ENCODE measurements around the gene KREMEN1.

Gene KREMEN1

DNA sequence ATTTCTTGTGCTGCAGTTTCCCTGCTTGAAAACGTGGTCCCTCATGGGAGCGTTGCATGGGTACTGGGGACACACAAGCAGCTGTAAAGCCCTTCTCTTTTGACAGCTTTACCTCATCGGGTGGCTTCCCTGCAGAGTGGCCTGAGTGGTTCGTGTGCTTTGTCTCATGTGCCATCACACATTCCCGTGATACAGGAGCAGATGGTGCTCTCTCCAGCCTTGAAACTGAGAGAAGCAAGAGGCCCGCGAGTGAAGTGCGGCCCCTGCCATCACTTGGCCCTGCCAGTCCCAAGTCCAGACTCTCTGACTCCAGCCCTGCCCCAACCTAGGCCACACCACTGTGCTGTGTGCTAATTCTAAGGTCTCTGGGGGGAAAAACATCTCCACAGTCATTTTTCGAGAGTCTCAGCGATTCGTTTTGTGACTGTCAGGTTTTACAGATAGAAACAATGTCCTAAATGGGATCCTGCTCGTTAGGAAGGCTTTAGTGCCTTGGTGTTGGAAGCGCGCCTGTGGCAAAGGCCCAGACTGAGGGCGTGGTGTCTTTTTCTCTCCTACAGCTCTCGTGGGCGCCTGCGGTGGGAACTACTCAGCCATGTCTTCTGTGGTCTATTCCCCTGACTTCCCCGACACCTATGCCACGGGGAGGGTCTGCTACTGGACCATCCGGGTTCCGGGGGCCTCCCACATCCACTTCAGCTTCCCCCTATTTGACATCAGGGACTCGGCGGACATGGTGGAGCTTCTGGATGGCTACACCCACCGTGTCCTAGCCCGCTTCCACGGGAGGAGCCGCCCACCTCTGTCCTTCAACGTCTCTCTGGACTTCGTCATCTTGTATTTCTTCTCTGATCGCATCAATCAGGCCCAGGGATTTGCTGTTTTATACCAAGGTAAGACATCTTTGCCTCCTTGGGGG, 64.2 kb downstream of the KREMEN1 start:
- no peak for DNase-seq

DNA sequence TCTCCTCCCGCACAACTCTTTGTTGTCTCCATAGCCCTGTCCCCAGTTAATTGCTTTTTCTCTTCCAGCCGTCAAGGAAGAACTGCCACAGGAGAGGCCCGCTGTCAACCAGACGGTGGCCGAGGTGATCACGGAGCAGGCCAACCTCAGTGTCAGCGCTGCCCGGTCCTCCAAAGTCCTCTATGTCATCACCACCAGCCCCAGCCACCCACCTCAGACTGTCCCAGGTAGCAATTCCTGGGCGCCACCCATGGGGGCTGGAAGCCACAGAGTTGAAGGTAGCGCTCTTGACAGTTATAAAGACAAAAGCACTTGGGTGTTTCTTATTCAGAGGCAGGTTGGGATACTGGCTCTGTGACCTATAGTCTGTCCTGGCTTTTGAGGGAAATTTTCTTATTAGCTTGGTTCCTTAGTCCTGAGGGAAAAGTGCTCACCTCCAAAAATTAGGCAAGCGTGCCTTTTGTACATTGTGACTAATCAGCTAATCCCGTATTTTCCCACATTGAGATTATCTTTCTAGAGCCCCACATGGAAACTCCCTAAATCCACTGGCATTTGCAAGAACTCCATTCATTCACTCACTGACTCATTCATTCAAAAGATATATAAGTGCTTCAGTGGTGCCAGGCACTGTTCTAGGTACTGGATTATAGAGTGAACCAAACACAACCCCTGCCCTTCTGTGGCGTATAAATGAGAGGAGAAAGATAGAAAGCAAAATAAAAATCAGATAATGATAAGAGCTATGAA, 65.9 kb downstream of the KREMEN1 start:
- DNase-seq = no peak

DNA sequence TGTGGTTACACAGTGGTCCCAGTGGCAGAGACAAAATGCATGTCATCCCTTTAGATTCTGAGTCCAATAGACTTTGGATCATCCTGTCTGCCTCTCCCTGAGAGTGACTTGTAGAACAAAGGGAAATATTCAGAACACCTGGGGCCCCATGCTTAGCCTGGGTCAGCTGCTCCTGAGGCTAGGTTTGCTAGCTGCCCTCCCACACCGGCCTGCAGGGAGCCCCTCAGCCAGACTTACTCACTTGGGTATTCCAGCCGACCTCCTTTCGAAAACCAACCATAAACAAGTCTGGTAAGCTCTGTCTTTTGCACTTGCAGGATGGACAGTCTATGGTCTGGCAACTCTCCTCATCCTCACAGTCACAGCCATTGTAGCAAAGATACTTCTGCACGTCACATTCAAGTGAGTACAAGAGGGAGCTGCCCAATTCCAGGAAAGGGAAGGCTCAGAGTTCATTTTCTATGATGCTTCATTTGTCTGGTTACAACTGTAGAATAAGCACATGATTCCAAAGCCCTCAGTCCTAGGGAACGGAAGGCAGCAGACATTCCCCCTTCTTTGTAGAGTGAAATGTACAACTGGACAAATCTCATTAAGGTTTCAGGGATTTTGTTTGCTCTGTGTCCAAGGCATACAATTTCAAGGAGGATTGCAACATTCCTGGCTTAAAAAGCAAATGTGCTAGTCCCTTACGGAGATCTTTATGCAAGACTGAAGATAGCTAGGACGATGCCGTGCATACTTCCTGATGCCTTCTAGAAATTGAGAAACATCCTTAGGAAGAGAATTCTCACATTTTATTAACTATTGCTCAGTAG, 67.3 kb downstream of the KREMEN1 start:
- DNase-seq = no peak

DNA sequence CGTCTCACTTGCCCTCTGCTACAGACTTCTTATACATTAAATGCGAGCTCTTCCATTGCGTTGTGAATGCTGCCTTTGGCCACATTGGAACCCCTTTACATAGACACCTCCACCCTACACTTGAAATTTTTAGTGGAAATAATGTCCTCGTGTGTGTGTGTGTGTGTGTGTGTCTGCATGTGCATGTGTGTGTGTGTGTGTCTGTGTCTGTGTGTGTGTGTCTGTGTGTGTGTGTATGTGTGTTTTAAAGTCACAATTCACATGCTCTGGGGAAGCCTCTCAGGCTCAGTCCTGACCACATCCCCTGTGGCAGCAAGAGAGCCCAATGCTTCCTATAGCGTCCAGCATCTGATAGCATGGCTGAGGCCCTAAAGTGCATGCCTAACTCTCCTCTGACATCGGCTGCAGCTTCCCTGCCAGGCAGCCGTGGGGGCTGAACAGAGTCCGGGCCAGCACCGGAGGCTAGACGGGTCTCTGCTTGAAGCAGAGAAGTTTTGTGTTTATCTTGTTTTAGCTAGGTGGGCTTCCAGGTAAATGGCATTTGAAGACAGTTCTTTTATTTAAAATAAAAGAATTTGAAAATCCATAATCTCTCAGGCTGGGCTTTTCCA, 68.3 kb downstream of the KREMEN1 start:
- DNase-seq = no peak

DNA sequence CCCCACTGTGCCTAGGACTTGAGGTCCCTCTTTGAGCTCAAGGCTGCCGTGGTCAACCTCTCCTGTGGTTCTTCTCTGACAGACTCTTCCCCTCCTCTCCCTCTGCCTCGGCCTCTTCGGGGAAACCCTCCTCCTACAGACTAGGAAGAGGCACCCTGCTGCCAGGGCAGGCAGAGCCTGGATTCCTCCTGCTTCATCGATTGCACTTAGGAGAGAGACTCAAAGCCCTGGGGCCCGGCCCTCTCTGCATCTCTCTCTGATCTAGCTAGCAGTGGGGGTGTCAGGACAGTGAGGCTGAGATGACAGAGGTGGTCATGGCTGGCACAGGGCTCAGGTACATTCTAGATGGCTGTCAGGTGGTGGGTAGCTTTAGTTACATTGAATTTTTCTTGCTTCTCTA, 69.3 kb downstream of the KREMEN1 start:
- no peak for DNase-seq

DNA sequence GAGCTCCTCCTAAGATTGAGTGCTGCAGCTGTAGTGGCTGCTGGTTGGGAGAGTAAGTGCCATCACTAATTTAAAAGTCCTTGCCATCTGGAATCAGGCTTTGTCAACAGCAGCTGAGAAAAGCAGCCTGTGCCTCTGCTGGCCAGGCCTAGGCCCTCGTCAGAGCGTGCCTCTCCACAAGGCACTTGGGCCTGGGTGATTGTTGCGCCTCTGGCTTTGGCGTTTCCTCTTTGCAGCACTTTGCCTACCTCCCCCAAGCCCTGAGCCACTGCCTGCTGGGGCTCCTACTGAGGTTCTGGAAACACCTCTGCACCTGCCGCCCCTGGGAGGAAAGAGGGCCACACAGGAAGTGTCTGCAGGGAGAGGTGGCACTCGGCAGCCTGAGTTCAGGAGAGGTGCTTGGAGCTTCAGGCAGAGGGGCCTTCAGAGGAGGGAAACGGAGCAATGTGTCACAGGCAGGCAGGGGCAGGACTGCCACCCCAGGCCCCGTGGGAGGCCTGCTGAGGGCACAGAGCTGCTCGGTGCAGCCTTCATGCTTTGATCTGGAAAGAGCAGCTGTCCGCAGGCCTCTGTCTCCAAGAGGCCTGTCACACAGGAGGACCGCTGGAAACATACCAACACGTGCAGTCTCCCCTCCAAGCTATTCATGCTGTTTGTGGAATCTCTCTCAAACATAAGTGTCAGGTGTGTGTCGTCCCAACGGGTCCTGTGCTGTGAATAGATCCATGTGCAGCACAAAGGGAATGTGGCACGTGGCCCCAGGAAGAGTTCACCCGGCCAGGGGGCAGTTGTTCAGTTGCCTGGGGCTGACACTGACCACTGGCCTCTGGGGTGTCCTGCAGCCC, 71.3 kb downstream of the KREMEN1 start:
- peak; percentile 64 for DNase-seq

DNA sequence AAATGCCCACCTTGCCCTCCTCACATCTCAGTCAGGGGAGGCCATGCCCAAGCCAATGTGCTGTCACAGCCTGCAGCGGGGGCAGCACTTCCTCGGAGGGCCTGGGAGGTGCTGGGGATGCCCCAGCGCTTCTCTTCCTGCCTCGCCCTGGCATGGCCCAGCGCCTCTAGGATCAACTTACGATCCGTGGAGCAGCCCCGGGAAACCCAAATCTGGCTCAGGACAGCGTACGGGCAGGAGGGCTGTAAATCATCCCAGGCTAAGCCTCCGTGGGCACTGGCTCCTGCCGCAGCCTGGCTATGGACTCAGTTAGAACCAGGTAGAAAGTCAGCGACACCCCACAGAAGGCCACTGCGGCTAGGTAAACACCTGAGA, 71.9 kb downstream of the KREMEN1 start:
- DNase-seq = no peak

DNA sequence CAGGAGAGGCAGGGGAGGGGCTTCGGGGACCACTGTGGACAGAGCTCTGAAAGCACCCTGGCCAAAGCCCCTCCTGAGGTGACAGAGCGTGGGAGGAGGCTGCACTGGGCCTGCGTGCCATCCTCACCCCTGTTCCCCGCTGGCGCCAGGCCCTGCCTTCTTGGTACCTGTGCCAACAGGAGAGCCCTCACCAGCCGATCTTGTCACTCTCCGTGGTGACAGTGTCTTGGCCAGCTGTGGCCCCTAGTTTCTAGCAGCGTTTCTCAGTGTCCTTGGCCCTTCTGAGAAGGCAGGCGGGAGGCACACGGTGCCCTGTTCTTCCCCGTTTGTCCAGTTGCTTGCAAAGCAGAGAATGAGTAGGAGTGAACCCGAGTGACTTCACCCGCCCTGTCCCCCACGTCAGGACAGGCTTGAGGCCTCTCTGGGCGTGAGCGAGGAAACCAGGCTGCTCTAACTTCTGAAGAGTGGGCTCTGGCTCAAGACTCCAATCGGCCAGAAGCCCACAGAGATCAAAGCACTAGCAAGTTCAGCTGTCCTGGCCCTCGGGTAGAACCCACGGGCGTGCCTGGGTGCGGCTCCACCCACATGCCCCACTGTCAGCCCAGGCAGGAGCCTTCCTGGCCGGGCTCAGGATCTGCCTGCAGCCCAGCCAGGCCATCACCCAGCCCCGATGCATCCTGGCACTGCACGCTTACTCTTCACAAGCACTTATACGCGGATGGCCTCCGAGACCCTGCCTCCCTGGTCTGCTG, 72.7 kb downstream of the KREMEN1 start:
- no peak for DNase-seq

DNA sequence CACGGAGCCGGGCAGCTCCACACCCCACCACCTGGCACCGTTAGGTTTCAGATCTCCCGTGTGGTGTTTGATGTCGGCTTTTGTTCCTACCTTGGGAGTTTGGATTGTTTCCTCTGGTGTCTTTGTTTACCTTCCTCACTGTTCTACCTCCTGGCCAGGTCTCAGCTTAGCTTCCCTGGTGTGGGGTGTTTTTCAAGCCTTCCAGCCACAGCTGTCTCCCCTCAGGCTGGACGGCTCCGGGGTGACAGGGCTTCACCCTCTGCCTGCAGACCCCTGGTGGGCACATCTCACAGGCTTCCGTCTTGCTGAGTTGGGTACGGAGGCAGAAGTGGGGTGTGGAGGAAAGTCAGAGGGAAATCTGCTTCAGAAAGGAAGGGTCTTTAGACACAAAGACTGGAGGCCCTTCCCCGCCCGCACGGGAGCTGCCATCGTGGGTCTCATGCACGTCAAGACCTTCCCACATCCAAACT, 73.3 kb downstream of the KREMEN1 start:
- no peak for DNase-seq

DNA sequence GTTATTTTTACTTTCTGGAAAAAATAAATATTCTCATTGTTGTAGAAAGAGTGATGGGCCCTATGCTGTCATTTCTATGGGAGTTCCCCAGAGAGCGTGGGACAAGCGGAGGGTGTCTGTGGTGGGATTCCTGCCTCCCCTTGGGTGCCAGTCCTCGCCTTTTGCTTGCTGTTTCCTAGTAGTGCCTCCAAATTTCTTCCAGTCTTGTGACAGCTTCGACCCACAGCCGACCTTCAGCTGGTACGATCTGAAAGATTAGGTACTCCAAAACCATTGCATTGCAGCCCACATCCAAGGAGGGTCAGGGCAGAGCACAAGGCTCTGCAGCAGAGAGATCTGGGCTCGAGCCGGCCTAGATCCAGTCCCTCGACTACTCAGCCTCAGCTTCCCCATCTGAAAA, 73.9 kb downstream of the KREMEN1 start:
- no peak for DNase-seq

DNA sequence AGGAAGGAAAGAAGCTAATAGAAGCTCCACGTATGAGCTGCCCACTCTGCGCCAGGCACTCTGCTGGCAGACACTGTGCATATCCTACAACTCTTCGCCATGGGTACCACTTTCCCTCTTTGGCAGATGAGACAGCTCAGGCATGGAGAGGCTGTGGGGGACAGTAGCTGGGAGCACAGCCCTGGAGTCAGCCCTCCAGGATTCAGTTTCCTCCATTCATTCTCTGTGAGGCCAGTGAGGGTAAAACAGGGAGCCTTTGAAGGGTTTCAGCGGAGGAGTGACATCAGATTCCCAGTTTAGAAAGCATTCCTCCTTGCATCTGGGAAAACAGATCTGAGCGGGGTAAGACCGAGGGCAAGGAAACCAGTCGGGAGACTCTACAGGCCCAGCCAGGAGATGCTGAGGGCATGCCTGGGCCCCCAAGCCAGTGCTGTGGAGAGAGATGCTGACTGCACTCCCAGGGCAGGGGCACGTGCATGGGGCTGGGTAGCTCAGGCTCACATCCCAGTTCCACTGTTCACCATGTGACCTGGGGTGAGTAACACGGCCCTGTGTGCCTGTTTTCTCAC, 74.6 kb downstream of the KREMEN1 start:
- DNase-seq = no peak

DNA sequence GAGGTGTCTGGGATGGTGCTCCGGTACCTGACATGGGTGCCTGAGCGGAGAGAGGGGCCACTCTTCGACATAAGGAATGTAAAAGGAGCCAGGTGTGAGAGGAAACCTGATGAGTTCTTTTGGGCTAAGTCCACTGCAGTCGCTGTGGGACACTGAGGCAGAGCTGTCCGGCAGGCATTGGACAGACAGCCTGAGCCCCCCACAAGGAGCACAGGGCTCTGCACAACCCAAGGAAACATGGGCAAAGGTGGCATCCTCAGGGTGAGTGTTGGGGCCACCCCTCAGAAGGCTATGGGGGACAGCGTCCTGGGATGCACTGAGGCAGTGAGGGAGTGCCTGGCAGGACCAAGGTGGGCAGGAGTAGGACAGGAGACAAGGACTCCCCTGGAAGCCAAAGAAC, 75.2 kb downstream of the KREMEN1 start:
- no peak for DNase-seq

DNA sequence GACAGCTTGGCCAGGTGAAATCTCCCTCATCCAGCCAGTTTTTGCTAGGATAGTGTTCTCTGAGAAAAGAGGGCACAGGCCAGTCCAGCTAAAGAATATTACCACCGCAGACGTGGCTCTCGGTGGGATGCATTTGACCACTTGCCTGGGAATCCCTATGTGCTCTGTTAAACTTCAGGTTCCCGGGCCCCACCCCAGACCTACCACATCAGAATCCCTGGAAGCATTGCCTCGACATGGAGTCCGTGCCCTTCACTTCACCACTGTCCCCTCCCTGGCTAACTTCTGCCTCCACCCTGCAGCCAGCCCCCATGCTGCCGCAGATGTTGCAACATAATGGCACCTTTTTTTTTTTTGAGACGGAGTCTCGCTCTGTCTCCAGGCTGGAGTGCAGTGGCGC, 76.0 kb downstream of the KREMEN1 start:
- DNase-seq = no peak

DNA sequence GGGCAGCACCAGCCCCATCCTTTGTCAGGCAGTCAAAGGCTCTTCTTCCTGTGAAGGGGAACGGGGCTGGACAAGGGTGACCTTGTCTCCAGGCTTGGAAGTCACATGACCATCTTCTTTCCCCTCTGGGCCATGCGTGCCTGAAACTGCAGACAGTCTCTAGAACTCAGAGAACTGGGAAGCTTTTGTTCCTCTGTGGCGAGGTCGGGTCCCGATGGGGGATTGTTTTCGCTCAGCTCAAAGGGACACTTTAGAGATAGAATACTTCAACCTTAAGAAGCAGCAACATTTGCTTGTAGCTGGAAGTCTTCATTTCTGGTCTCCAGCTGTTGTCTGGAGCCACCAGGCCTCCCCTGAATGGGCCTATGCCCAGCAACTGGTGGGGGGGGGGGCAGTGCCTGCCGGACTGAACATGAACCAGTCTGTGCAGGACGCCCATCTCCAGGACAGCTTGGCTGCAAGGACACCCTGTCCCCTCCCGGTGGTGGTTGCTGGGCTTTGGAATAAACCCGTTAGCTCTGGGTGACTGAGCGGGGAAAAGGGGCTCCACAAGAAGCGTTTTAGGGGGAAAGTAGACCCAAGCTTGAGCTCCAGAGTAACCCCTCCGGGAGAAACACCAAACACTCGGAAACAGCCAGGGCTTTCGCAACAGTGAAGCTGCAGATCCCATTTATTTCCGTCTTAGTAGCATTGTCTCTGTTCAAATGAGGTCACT, 77.2 kb downstream of the KREMEN1 start:
- DNase-seq = no peak

DNA sequence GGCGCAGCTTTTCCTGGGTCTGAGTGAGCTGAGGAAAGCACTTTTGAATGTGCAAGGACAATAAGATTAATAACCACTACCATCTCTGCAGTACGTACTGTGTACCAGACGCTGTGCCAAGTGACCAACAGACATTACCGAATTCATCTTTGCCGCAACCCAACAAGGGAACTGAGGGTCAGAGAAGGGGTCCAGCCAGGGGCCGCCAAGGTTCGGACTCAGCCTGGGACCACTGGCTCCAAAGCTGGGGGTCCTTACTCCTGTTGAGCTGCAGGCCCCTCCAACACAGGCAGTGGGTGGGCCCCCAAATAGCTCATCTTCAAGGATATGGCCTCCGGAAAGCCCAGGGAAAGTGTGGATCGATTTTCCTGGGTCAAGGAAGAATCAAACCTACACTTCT, 77.9 kb downstream of the KREMEN1 start:
- no peak for DNase-seq

DNA sequence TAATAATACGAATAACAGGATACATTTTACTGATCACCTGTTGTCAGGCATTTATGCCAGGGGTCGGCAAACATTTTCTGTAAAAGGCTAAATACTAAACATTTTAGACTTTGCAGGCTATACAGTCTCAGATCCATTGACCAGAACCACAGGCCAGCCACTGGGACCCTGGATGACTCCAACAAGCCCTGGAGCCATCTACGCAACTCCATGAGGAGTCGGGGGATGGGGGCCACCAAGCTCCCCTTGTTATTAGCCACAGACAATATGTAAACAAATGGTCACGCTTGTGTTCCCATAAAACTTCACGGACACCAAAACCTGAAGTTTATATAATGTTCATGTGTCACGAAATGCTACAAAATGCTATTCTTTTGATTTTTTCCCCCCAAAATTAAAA, 78.5 kb downstream of the KREMEN1 start:
- DNase-seq = no peak

DNA sequence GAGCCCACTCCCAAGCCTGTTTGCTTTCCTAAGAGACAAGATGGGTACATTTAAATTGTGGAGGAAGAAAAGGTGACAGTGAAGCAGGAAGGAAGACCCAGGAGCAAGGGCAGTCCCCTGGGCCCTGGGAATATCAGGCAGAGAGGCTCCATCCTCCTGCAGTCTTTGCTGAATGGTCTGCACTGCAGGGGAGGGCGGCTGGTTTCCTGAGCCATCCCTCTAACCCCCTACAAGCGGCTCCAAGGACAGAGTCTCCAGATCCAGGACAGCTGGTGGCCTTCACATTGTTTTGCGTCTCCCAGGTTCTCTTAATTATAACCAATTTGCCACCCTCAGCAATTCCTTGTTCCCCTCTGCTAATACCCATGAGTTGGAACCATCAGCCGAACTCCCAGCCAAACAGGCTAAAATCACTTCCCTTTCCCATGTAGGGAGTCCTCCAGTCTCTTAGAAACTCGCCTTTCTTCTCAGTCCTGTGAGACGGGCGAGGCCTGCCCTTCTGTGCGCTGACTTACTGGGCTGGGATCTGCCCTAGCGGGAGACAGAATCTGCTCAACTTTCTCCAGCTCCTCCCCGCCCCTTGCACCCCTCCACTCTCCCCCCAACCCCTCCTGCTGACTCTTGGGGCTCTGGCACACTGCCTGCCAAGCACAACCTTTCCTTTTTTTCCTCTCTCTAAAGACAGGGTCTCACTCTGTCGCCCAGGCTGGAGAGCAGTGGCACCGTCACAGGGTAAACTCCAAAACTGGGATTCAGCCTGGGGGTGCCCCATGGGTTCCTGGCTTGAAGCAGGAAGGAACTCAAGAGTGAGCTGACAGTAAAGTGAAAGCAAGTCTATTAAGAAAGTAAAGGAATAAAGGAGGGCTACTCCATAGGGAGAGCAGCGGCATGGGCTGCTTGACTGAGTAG, 79.5 kb downstream of the KREMEN1 start:
- DNase-seq = no peak

DNA sequence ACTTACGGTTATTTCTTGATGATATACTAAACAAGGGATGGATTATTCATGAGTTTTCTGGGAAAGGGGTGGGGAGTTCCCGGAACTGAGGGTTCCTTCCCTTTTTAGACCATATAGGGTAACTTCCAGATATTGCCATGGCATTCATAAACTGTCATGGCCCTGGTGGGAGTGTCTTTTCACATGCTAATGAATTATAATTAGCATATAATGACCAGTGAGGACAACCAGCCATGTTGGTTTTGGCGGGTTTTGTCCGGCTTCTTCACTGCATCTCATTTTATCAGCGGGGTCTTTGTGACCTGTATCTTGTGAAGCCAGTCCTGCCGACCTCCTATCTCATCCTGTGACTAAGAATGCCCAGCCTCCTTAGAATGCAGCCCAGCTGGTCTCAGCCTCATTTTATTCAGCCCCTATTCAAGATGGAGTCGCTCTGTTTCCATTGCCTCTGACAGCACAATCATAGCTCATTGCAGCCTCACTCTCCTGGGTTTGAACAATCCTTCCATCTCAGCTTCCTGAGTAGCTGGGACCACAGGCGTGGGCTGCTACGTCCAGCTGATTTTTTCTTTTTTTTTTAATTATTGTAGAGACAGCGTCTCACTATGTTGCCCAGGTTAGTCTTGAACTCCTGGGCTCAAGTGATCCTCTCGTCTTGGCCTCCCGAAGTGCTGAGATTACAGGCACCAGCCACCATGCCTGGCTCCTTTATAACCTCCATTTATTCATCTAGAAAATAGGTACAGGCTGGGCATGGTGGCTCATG, 80.3 kb downstream of the KREMEN1 start:
- no peak for DNase-seq
